Renal pelvis (tissue), 4 donors: ENCODE measurements around the gene HACL1. TPM values are rescaled to one million over a fixed set of nuclear protein-coding genes. Genes with fewer than 3 reads are reported as not detected.
A peak's percentile ranks its signal among the peaks of the same experiment; 100 is the strongest.

Experiments used
- DNase-seq: peaks from one replicate; pipeline ENCODE4 v3.0.0-alpha.2; 2013
- polyA plus RNA-seq, 3 donors: library from polyadenylated mRNA; unstranded; fragments of 120-200 nt; gene quantifications; one replicate each; pipeline ENCODE4 v1.2.1, GENCODE V29; 2013; ENCODE audit not compliant: insufficient read length in 3 of 3

HACL1 gene
- polyA plus RNA-seq, 3 donors, result 19.4 to 25.9 (median 25.0) TPM

DNA sequence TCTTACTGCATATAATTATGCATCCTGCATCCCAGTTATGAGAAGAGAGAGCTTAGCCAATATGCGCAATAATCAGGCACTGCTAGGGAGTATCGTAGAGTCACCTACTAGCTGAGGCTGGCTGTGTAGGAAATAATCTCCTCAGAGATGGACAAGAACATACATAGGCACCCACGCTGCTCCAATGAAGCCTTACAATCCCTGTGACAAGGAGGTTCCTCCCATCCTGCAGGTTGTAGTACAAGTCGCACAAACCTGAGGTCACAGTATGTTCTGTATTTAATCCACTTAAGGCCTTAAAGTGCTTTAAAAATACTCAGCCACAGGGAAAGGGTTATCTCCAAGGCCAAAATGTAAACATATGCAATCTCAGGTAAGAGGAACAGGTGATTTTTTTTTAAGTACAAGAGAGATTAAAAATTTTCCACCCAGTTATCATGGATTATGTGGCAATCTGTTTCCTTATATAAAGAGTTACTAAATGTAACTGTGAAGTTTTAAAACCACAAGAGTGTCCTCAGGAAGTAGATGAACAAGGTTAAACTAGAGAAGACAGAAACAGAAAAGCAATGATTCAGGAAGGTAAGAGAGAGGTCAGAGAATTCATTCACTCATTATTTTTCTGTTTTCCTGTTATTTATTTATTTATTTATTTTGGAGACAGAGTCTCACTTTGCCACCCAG is 72.4 kb downstream of the HACL1 start:
- DNase-seq, result no peak

DNA sequence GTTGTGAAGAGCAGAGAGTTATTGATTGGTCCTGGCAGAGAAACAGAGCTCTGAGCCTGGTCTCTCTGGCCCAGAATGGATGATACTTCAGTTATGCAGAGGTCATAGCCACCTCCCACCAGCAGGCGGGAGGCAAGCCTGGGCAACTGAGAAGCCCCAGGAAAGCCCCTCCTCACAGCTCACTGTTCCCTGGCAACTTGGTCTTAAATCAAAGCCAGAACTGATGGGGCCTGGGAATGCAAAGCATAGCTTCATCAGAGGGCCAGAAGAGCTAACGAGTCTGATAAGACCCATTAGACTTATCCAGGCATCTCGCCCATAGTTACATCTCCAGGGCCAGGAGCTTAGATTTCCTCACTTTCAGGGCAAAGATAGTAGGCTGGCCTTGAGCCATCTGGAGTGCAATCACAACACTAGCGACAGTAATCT is 74.3 kb downstream of the HACL1 start:
- no peak for DNase-seq

DNA sequence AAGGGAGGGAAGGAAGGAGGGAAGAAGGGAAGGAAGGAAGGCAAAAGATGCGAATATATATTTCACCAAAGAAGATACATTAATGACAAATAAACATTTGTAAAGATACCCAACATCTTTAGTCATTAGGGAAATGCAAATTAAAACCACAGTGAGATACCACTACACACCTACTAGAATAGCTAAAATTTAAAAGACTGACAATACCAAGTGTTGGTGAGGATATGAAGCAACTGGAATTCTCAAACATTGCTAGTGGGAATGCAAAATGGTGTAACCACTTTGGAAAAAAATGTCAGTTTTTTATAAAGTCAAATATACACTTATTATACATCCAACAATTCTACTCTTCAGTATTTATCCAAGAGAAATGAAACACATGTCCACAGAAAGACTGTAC is 75.6 kb downstream of the HACL1 start:
- DNase-seq, result no peak

DNA sequence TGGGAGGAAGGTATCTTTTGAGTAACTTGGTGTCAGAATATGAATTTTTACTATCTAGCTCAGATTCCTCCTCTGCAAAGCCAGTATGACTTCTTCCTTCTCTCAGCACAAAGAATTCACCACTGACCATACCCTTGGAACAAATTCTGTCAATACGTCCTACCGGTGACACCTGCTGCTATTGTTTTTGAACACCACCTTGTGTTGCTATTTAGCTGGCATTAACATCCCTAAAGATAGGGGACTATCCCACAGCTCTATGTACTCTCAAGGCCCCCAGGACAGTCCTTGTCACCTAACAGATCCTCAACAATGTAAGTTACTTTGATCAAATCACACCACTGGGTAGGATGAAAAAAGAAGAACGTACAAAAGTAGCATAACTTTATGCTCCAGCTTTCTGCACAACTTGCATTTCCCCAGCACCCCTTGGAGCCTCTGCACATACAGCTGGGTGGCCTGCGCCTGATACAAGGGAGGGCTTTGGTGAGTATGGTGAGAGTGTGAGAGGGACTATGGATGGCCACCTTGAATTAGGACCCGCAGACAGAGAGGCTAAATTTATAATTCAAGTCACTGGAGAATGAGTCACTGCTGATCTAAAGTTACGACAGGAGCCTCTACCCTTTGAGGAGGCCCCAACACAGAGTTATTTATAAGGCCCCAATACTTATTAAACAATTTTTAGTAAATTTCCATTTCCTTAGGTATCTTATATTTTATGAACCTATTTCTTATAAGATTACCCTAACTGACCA is 77.5 kb downstream of the HACL1 start:
- DNase-seq, result no peak

DNA sequence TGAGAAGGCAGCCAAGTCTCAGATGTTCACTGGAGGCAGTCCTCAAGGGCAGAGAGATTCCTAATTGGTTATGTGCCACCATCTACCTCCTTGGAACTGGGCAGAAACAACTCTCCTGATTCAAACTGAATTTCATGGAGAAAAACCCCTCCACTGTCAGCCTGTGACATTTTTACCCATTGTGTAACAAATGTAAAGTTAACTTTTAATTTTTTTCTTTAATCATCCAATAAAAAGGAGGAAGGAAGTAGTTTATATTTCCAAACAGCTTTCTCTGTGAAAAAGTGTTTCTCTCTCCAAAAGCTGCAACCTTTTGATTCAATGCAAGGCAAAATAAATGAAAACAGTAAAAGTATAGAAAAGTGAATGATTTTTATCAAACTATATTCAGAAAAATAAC is 79.4 kb downstream of the HACL1 start:
- DNase-seq, result no peak

- DNase-seq, result no peak
Measured at GRCh38 chr3:15521573-15521965, 79.8 kb downstream of the HACL1 start, which contains the start of gene COLQ. Gene COLQ, minus strand, starts transcription at chr3:15521706. Its CDS starts 81 bp downstream, at chr3:15521625.

DNA sequence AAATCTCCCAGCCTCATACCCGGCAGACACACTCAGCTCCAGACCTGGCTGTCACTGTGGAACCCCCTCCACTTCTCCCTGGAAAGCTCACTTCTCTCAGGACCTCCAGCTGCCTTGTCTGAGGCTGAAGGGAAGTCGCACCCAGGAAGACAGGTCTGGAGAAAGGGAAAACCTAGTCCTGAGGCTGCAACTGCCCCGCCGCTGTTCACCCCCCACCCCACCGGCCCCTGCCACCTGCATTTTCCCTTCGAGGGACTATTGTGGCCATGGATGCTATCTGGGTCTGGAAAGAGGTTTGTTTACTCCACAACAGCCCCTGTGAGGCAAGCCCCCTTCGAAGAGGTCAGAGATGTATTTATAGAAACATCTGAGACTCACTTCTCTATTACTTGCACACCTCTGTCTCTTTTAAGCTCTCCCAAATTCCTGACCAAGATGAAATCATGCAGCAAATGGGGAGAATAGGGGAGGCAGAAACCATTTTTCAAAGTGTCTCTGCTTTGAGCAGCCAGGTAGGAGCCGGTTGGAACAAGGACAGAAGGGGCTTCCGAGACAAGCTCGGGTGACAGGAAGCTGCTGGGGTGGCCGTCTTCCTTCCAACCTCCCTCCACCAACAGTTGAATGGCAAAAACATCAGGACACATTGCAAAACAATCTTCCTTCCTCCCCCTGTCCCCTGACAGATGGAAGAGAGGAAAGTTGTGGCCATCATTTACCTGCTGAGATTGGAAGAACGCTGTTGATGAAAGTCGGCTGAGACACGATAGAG is 80.4 kb downstream of the HACL1 start:
- no peak for DNase-seq

DNA sequence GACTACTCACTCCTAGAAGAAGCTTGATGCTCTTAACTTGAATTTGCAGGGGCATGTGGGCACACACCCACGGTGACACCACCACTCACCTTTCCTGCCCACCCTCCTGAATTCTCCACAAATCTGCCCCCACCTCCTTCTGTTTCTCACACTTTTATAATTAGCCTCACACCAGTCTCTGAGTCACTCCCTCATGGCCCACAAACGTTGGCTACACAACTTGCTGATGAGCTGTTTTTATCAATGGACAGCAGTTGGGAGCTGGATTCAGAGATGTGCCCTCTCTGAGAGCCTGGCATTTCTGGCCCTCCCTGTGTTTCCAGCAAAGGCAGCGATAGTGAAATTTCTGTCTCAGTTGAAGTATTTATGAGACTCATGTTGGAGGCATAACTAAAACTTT is 81.2 kb downstream of the HACL1 start:
- DNase-seq, result no peak

- no peak for DNase-seq
Measured at GRCh38 chr3:15519096-15519495, 82.3 kb downstream of the HACL1 start.

DNA sequence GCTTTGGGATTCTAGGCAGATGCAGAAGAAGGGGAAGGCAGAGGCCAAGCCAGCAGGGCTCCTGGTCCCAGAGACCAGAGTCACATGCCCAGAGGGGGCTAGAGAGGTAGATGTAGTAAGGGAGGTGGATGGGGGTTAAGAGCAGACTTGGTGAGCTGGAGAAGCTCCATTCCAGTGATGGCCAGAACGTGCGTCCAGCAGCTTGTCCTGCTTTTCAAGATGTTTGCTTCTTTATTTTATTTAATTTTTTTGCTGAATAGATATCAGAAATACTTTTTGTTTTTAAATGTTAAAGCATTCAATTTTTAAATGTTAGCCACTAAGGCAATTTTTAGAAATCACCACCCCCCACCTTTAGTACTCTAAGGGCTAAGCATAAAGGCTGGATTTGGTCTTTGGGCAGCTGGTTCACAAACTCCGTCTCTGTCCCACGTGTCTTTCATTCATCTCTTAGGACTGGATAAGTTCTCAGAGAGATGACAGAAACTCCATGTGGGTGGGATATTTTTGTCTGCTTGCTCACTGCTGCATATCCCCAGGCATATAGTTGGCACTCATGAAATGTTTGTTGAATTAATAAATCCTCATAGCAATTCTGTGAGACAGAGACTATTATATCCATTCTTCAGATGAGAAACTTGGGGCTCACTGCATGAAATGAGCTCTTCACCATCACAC is 86.6 kb downstream of the HACL1 start:
- no peak for DNase-seq

DNA sequence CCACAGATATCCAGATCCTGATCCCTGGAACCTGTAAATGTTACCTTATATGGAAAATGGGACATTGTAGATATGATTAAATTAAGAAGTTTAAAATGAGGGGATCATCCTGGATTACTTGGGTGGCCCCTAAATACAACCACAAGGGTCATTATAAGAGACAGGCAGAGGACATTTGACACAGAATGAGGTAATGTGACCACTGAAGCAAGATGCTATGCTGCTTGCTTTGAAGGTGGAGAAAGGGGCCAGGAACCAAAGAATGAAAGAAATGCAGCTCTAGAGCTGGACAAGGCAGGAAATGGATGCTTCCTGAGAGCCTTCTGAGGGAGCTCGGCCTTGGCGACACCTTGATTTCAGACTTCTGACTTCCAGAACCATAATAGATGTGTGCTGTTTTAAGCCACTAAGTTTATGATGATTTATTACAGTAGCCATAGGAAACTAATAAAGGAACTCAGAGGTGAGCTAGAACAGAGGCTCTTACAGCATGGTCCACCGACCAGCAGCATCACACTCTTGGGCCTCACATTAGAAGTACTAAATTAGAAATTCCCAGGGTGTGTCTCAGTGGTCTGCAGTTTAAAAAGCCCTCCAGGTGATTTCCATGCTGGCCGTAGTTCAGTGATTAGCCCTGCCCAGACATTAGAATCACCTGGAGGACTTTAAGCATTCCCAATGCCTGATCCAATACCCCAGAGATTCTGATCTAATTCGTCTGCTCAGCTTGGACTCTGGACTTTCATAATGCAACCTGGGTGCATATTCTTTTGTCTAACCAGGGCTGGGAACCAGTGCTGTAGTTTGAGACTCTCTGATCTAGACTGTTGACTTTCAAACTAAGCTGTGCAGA is 87.3 kb downstream of the HACL1 start:
- no peak for DNase-seq

DNA sequence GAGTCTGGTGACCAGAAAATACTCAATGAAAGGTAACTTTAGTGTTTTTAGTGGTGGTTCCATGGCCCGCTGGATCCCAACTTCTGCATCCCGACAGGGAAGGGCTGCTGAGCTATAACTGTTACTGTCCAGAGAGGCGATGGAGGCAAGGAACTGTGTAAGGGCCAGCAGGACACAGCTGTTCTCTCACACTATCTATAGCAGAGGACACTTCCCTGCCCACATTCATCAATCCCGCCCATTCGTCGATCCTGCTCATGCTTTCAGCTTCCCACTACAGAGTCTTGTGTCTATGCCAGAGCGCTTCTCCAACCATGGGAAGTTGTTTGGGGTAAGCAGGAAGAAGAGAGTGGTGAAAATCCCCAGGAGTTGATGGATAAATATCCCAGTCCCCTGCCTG is 88.3 kb downstream of the HACL1 start:
- DNase-seq, result no peak

GRCh38 chr3:15512166-15512565 is 89.2 kb downstream of the HACL1 start:
- peak; percentile 63 for DNase-seq

DNA sequence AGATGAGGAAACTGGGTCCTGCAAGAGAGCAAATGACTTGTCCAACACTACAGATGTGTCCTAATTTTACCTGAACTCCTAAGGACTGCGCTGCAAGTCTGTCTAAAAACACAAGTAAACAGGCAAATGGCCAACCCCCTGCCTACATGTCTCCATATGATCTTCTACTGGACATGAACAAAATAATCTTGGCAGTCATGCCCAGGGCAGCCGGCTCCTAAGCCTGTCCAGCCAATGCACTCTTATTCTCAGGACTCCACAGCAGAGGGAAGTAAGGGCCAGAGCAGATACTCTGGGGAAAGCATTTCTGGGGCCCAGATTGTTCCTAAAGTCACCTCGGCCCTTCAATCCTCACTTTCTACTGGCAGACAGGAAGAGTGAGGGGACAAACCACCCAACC is 90.2 kb downstream of the HACL1 start:
- no peak for DNase-seq

Other genes with a start within 250 kb of the HACL1 start
- gene METTL6, start 174.0 kb downstream of the HACL1 start, polyA plus RNA-seq, result 10 to 100 TPM; 23.9 to 30.2 (median 29.5) TPM
- gene EAF1, start 174.0 kb downstream of the HACL1 start, polyA plus RNA-seq, result 10 to 100 TPM; 14.5 to 23.7 (median 22.5) TPM
- gene COLQ, start 79.9 kb downstream of the HACL1 start, polyA plus RNA-seq, result 10 to 100 TPM in 2 of 3 donors, 1 to 10 TPM in 1; 4.0 to 11.0 (median 10.1) TPM
- gene BTD, start 176 bp upstream of the HACL1 start, polyA plus RNA-seq, result 10 to 100 TPM; 22.9 to 23.7 (median 23.5) TPM
- gene ANKRD28, start 196.4 kb upstream of the HACL1 start, polyA plus RNA-seq, result 10 to 100 TPM; 34.7 to 52.3 (median 45.9) TPM